NCI-H1930 (cell line): Measurements from ENCODE around the gene PUM2.

ENCODE experiments used
- DNase-seq, 2 experiments: peaks; one replicate each; lab custom pipeline; 2025; lab: John Stamatoyannopoulos, UW

Gene PUM2

DNA sequence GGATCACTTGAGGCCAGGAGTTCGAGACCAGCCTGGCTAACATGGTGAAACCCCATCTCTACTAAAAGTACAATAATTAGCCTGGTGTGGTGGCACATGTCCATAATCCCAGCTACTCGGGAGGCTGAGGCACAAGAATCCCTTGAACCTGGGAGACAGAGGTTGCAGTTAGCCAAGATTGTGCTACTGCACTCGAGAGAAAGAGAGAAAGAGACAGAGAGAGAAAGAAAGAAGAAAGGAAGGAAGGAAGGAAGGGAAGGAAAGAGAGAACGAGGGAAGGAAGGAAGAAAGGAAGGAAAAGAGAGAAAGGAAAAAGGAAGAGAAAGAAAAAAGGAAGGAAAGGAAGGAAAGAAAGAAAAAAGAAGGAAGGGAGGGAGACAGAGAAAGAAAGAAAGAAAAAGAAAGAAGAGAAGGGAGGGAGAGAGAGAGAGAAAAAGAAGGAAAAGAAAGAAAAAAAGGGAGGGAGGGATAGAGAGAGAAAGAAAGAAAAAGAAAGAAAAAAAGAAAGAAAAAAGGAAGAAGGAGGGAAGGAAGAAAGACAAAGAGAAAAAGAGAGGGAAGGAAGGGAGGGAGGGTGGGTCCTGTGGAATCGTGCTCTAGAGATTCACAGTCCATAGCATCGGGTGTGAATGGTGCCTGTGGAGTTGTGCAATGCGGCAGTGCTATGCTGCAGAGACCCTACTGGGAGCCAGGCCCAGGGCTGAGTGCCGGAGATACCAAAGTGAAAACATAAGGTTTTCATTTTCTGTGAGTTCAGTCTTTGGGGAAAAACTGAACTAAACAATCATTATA is 121.1 kb downstream of the PUM2 start:
- no peak for DNase-seq

DNA sequence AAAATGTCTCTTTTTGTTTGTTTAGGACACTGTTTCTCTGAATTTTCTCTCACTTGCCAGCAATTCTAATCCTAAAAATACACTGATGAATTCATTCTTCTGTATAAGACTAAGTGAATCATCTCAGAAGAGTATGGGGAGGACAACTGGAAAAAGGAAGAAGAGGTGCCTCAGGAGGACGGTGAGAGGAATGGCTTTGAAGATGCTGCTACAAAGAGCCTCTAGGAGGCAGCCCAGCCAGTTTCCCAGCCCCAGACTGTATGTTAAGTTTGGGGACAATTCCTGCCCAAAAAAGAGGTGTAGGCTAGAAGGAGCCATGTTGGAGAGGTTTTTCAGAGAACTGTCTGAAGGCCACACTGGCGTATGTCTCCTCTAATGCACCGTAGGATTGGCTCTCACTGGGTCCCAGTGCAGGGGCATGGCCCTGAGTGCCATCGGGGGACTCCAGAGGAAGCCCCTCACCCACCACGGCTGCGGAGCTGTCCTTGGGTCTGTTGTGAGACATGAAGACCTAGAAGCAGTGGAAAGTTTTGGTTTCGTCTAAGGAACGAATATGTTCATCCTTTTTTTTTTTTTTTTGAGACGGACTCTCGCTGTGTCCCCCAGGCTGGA is 122.6 kb downstream of the PUM2 start:
- DNase-seq = no peak

DNA sequence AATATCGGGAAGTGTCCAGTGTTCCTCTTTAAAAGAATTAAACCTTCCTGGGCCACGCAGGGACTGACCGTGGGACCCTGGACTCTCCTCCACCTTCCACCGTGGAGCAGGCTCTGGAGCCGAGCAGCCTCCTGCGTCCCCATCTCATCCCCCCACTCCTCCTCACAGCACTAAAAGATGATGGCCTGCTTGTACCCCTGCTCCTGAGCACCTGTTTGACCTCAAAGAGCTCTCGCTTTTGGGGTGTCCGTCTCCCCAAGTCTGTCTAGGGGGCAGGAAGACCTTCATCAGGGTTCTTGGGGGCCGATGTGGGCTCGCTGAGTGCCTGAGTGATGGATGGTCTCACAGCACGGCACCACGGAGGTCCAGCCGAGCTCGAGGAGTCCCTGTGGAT is 124.5 kb downstream of the PUM2 start:
- DNase-seq = no peak

DNA sequence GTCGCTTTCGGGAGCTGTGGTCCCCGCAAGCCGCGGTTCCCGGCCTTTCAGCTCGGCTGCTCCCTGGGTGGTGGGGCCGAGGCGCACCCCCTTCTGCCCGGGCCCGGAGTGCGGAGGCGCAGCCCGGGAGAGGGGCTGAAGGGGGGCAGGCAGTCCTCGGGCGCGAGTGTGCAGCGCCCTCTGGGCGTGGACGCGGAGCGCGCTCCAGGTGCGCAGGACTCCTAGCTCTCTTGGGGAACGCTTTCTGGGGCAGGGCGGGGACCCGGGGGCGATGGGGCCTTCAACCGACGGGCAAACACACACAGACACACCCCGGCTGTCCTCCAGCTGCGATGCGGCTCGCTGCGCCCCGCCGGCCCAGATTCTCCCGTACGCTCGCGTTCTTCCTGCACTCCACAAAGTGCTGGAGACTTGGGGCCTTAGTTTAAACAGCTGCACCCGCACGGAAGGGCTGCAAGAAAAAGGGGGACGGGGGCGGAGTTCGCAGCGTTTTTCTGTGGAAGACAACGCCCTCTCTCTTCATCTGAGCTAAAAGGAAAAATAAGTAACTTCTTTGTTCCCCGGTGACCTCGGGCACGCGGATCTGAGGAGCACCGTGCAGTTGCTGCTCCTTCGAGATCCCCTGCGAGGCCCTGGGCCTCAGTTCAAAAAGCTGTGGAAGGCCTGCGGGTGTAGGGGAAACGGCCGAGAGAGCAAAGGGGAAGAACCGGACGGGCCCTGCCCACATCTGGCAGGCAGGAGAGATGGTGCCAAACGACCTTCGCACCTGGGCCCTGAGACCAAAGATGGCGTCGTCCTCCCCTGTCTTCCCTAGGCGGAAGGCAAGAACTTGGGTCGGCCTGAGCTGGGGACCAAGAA is 125.1 kb downstream of the PUM2 start:
- peak; percentile 70 to 78 for DNase-seq

DNA sequence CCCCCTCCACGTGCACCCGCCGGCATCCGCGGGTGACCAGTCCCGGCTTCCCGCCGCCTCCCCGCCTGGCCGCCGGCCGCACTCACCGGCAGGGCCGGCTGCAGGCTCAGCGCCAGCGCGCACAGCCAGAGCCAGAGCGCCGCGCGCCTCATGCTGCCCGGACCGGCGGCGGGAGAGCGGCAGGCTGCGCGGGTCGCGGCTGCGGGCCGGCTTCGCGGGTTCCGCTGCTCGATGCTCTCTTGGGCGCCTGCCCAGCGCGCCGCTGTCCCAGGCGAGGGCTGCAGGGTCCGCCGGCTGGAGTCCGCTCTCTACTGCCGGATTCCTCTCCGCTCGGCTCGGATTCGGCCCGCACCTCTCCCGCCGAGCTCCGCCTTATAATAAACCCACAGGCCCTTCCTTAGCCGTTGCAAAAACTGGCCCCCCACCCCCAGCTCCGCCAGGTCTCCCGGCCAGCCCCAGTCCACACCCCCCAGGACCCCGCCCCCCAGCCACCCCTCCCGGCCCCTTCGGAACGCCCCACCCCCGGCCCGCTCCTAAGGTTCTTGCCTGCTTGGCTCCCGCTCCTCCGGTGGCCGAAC is 125.8 kb downstream of the PUM2 start, which contains the start of gene SDC1:
Gene SDC1, minus strand, starts transcription at position 415 of the 578 bp plus-strand sequence. Its CDS starts 263 bp downstream, at position 152.
- DNase-seq = peak in 1 of 2 experiments; percentile 70

DNA sequence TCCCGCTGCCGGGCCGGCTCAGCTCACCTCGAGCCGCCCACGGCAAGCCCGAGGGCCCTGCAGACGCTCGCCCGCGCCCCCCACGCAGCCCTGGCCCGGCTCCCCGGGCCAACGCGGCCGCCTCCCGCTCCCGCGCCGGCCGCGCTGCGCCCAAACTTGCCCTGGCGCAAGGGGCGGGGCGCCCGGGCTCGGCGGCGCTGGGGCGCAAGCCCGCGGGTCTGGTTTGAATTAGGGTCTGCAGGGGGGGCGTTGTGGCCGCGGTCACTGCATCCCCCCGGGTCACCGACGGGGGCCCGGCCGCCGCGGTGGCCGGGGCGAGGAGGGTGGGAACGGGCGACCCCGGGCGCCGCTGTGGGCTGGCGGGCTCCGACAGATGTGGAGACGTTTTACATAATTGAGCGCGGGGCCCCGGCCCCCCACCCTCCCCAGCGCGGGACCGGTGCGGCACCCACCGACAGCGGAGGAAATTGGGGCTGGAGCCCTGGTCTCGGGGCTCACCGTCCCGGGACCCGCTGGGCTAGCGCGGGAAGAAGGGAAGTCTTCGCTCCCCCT is 126.4 kb downstream of the PUM2 start:
- no peak for DNase-seq

DNA sequence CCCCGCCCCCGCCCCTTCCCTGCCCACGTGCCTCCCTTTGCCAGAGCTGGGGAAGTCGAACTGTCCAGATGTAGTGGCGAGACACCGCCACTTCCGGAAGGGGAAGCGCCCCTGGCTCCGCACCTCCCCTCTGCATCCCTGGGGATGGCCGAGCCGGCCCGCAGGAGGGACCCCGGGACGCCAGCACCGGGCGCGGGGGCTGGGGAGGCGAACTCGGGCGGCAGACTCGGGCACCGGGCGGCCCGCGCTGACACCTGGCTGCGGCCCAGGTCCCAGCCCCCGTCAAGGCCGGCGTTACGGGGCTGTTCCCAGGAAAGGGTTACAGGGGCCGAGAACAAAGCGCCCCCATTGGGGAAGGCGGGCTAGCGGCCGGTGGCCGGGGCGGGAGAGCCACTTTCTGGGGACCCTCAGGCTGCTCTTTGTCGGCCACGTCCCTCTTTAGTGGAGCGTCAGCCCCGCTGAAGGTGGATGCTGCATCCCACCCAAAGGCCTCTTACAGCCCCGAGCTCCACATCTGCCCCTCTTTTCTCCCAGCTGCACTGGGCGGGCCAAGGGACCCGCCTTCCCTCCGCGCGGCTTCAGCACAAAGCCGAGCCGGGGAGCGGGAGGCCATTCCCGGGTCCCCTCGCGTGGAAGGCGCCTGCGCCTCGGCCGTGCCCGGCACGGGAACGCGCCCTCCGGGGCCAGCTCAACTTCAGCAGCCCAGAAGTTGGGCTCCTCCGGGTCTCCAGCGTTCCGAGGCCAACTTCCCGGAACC is 127.1 kb downstream of the PUM2 start:
- DNase-seq = peak; percentile 33 to 58

DNA sequence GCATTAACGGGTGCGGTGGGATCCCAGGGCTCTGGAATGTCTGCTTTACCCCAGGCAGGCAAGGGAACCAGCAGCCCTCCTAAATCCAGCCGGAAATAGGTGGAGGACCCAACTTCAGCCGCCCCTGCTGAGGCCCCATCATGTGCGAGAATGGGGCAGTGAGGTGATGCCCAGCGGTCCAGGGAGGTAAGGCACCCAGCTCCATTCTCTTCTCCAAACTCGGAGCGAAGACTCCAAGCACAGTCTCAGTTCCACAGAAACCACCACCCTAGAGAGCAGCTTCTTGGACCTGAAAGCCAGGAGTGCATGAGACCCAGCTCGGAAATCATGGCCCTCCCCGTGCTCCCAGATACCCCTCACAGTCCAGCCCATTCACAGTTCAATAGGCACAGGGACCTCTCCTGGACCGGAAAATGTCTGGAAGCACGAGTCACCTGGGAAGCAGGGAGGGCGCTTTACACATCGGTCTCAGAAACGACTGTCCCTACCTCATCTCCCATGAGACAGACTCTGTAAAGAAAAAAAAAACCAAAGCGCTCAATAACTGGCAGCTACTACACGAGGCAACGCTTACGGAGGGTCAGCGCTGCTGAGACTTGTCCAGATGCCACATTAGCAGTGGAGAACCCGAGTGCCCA is 127.8 kb downstream of the PUM2 start:
- no peak for DNase-seq

DNA sequence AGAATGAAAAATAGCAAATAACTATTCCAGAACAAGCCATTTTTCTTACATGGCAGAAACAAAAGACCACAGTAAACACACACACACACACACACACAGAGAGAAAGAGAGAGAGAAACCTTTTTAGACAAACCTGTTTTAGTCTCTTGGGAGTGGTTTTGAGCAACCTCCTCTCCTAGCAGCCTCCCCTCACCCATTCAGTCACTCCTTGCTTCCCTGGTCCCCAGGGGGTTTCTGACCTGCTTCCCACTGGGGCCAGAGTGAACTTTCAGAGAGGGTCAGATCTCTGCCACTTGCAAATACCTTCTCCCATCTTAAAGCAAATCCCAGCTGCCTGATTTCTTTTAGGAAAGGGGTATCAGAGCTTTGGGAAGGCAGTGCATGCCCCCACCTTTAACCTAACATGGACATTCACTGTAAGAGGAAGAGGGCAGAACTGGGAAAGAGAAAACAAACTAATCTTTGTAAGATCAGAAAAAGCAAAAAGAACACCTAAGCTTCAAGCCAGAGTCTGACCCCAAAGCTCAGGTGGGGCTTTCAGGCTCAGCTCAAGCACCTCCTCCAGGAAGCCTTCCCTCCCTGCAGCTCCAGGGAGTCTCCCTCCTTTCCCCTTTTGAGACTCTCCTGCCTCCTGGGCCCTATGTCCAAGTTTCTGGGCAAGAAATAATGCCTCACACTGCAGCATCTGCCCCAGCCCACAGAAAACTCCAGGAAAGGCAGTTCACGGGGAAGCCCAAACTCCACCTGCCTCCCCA is 128.5 kb downstream of the PUM2 start:
- no peak for DNase-seq

DNA sequence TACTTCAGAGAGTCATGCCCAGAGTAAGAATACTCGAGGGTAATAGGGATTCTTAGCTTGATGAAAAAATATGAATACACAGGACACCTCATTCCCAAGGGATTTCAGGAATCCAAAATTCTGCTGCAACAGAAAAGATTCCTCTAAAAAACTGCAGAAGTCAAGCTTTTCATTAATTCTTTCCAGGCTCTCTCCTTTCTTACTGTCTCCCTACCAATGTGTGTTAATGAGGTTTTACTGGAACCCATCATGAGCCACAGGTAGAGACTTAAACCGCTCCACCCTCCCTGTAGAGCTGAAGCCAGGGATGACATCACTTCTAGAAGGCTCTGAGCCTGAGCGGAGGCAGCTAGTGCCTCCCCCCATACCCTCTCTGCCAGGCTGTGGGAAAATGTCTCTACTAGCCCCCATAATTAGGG is 129.1 kb downstream of the PUM2 start:
- no peak for DNase-seq

DNA sequence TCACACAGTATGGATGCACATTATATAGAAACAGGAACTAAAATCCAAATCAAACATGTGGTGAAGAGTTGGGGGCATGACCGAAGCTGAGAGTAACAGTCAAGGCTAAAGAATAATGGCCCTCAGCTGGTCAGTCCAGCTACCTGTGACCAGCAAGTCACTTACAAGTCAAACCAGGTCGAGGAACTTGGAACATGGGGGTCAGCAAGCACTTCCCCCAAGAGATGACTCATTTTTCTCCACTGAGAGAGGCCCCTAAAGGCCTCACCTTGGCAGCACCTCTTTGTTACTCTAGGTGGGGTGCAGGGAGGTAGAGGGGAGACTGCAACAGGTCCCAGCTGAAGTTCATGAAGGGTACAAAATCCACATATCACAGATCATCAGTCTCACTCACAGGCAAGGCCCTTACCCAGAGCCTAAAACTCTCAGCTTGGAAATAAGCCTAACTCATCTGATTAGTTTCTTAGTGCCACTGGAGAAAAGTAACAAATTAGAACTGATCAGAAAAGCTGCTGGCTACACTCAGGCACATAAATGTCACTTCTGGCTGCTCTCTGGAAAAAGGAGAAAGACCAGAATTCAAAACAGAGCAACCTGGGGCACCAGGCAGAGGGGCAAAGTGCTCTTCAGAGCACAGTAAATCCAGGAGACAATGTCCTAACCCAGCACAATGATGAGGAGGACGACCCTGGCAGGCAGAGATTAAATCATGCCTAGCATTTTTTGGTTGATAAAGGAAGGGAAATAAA is 129.7 kb downstream of the PUM2 start:
- DNase-seq = no peak

DNA sequence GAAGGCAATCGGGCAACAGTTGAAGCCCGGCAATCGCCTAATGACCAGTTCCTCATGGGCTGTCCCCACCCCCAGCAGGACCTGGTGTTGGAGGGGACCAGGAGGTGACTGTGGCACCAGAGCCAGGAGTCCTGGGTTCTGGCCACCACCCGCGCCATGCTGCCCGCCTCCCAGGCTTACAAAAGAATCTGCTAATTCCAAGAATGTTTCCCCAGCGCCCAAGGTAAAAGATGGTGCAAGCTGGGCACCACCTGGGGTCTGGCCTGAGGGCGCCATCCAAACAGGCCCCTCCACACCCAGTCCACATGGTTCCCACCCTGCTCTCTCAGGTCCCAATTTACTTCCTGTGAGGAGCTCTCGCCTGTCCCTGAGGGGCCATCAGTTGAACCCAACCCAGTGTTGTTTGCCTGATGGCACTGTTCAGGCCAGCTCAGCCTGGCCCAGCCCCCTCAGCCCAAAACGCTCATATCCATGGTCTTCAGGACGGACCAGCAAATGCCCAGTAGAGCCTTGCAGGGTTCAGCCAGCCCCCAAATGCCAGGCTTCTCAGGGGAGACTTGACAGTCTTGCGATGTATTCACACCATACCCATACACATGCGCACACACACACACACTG is 130.8 kb downstream of the PUM2 start:
- DNase-seq = no peak

DNA sequence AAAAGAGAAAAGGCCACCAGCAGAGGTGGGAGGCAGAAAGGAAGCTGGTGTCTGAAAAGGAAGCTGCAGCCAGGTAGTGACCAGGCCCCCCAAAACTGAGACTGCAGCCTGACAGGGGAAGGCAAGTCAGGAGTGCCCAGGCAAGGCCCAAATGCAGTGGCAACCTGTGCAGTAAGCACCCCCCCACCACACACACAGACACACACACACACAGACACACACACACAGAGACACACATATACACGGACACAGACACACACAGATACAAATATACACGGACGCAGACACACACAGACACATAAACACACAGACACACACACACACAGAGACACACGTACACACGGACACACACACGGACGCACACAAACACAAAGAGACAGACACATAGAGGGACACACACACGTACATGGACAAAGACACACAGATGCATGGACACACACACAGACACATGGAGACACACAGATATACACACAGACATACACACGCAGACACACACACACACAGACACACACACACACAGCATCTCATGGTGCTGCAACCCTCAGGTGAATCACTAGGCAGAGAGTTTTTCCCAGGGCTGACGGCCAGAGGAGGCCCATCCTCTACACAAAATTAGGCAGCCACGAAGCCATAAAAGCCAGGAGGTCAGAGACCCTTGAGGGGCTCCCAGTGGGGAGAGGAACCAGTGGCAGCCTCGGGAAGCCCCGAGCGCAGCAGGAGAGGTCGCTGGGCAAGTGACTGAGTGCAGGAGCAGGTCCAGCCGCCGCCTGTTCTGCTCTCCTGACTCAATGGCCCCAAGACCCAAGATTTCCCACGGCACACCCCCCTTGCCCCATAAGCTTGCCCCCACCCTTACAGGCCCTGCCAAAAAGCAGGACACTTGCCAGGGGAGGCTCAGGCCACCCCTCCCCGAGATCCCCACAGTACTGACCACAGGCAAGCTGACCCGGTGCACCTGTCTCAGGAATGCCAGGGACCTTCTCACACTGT is 132.0 kb downstream of the PUM2 start:
- DNase-seq = no peak

DNA sequence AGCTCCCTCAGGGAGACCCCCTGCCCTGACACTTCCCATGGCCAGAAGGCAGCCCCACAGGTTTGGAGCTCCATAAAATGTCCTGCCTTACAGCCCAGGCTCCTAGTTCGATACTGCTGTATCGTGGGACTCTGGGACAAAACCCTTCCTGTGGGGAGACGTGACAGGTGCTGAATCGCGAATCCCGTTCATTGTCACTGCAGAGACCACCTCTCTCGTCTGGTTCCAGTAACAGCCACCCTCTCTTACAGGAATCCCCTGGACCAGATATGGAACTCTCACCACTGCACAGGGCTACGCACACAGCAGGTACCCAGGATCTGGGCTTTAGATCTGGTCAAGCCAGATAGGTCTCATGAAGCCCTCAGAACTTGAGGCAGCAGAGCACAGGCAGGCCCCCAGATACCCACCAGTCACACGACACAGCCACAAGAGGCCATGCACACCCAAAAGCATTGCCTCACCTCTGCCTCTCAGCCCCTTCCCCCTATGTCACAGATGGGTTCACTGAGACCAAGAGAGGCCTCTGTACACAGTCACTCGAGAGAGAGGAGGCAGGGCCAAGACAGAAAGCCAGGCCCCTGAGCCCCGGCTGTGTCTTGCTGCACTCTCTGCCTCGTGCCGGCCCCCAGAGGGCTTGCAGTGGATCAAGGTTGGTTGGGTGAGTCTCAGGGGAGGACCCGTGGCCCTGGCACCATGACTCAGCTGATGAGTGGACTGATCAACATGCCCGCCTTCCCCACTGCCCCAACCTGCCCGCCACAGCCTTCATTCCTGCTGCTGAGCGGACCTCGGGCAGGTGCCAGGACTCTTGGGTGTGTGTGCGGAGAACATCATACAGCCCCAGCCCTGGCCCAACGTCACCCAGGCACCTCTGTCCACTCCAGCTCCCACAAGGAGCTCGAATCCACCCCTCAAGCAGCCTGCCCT is 133.3 kb downstream of the PUM2 start:
- DNase-seq = no peak

DNA sequence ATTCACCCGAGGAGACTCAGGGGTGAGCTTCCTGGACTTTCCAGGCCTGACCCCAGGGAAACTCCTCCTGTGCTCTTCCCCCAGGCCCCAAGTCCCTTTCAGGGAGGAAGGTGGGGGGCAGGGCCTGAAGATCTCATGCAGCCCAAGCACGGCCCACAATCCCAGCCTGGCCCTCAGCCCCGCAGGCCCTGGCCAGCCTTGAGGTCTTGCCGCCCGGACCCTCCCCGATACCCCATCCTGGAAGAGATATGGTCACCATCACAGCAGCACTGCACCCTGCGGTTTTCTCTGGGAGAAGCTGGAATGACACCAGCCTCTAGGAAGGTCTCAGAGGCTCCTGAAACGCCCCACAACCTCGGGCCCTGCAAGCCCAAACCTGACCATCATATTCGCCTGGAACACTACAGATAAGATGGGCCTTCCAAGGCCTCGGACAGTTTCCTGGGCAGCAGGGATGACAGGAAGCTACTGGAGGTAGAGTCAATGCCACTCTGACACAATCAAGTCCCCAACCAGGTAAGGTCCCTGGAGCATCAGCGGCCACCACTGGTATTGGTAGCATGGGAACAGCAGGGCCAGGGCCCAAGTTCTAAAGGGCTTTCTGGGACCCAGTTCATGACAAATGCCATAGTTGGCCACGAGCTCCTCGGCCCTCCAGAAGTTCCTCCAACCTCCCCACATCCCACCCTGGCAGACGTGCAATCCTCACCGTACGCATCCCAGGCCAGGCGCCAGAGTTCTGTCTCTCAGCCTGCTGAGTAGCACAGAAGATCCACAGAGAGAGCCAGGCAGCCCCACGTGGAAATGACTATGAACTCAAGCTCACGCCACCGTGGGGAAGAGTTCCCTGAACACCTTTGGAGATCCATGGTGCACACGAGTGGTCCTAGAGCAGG is 134.3 kb downstream of the PUM2 start:
- no peak for DNase-seq
